Measurements from ENCODE around the gene CYP1B1. TPM values are rescaled to one million over a fixed set of nuclear protein-coding genes. Genes with fewer than 3 reads are reported as not detected.
"Not testable (repeated sequence)": the region's sequence is repeated elsewhere in the genome, so short reads cannot be mapped to it uniquely, and the experiment has no call there.

The CYP1B1 gene
- total RNA-seq, 3 donors from 2014 or later = 1.6 to 15.0 (median 13.8) TPM

- ATAC-seq = no peak
- TF ChIP-seq CTCF (IDR thresholded peaks at IDR 0.05) = no peak
- H3K4me3 ChIP-seq = no peak overlapping the region
- H3K4me1 ChIP-seq (ENCODE audit: low read depth) = no peaks in the 10 kb centered on the region
- H3K36me3 ChIP-seq (ENCODE audit: low read depth) = no peaks in the 10 kb centered on the region
- DNase-seq = no peak
- intact Hi-C loops (cut with DNase I, micrococcal nuclease) = loop anchor here in 1 of 2 donors (10.0 kb wide), 1 partner anchor 128 kb away; no protein-coding TSS in a partner anchor
- no peaks in the 10 kb centered on the region for H3K9me3 ChIP-seq
Observed at GRCh38 chr2:38113051-38113450, 37.1 kb upstream of the CYP1B1 start.

- intact Hi-C loops (cut with DNase I, micrococcal nuclease) = loop anchor here in 1 of 2 donors (10.0 kb wide), 1 partner anchor 127 kb away; no protein-coding TSS in a partner anchor
- not testable (repeated sequence) for DNase-seq; H3K9me3 ChIP-seq; H3K4me3 ChIP-seq; ATAC-seq; H3K36me3 ChIP-seq (ENCODE audit: low read depth); H3K4me1 ChIP-seq (ENCODE audit: low read depth)
Observed at GRCh38 chr2:38111350-38111749, 35.4 kb upstream of the CYP1B1 start.

GRCh38 chr2:38109732-38110181 is 33.8 kb upstream of the CYP1B1 start:
- H3K9me3 ChIP-seq = no peaks in the 10 kb centered on the region
- no peaks in the 10 kb centered on the region for H3K36me3 ChIP-seq (ENCODE audit: low read depth)
- ATAC-seq = no peak
- no peak overlapping the region for H3K4me3 ChIP-seq
- no peaks in the 10 kb centered on the region for H3K4me1 ChIP-seq (ENCODE audit: low read depth)
- intact Hi-C loops (cut with DNase I, micrococcal nuclease) = loop anchor here in 1 of 2 donors (10.0 kb wide), 1 partner anchor 125 kb away; no protein-coding TSS in a partner anchor
- DNase-seq = no peak
- no peak for TF ChIP-seq CTCF (IDR thresholded peaks at IDR 0.05)

GRCh38 chr2:38108907-38109731 is 33.2 kb upstream of the CYP1B1 start:
- Histone ChIP-seq H3K4me3 (no peak overlapping the region), H3K4me1 (ENCODE audit: low read depth) (no peaks in the 10 kb centered on the region), H3K36me3 (ENCODE audit: low read depth) (no peaks in the 10 kb centered on the region), H3K9me3 (no peaks in the 10 kb centered on the region)
- intact Hi-C loops (cut with DNase I, micrococcal nuclease) = no loop called here
- no peak for TF ChIP-seq CTCF (IDR thresholded peaks at IDR 0.05)
- DNase-seq (no peak), ATAC-seq (no peak)

GRCh38 chr2:38107738-38108410 is 31.9 kb upstream of the CYP1B1 start:
- Histone ChIP-seq H3K4me3 (no peak overlapping the region), H3K4me1 (ENCODE audit: low read depth) (no peaks in the 10 kb centered on the region), H3K36me3 (ENCODE audit: low read depth) (no peaks in the 10 kb centered on the region), H3K9me3 (no peaks in the 10 kb centered on the region)
- DNase-seq (no peak), ATAC-seq (no peak)
- TF ChIP-seq CTCF (IDR thresholded peaks at IDR 0.05) = no peak
- intact Hi-C loops (cut with DNase I, micrococcal nuclease) = no loop called here
